ENCODE data around the gene MEIS2.

The MEIS2 gene

DNA sequence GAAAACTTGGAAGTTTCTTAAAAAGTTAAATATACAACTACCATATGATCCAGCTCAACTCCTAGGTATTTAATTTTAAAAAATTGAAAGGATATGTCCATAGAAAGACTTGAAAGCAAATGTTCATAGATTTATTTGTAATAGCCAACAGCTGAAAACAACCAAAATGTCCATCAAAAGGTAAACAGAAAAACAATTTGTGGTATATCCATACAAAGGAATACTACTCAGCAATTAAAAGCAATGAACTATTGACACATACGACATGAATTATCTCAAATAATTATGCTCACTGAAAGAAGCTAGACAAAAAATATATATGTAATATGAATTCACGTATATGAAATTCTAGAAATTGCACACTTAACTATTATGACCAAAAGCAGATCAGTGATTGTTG lies 249.5 kb downstream of the MEIS2 start:
- no peaks in the 10 kb centered on the region for H3K79me2 ChIP-seq (ENCODE audit: insufficient read depth, low read length)
- no peaks in the 10 kb centered on the region for H4K20me1 ChIP-seq (ENCODE audit: insufficient read depth, low read length)
- H3K4me1 ChIP-seq (ENCODE audit: insufficient read depth, low read length, severe bottlenecking): no peaks in the 10 kb centered on the region
- H3F3A ChIP-seq (ENCODE audit: insufficient read depth, low read length): no peaks in the 10 kb centered on the region
- H2AFZ ChIP-seq (ENCODE audit: low read length): no peak overlapping the region
- H3K36me3 ChIP-seq (ENCODE audit: insufficient read depth, low read length): no peaks in the 10 kb centered on the region
- H3K27ac ChIP-seq (ENCODE audit: low read depth, low read length, poor library complexity, severe bottlenecking): no peak overlapping the region
- H3K9me3 ChIP-seq (ENCODE audit: low read length): no peaks in the 10 kb centered on the region
- H3K9me2 ChIP-seq (ENCODE audit: low read depth, low read length): no peaks in the 10 kb centered on the region; the same call in 1 of the 2 replicates
- no peak overlapping the region for H3K9ac ChIP-seq (ENCODE audit: low read length)
- TF ChIP-seq EZH2 (IDR thresholded peaks at IDR 0.05; ENCODE audit: borderline replicate concordance, low read length): no peak
- TF ChIP-seq, protein P1, sequence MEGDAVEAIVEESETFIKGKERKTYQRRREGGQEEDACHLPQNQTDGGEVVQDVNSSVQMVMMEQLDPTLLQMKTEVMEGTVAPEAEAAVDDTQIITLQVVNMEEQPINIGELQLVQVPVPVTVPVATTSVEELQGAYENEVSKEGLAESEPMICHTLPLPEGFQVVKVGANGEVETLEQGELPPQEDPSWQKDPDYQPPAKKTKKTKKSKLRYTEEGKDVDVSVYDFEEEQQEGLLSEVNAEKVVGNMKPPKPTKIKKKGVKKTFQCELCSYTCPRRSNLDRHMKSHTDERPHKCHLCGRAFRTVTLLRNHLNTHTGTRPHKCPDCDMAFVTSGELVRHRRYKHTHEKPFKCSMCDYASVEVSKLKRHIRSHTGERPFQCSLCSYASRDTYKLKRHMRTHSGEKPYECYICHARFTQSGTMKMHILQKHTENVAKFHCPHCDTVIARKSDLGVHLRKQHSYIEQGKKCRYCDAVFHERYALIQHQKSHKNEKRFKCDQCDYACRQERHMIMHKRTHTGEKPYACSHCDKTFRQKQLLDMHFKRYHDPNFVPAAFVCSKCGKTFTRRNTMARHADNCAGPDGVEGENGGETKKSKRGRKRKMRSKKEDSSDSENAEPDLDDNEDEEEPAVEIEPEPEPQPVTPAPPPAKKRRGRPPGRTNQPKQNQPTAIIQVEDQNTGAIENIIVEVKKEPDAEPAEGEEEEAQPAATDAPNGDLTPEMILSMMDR (IDR thresholded peaks at IDR 0.05; ENCODE audit: low read length): no peak
- H3K27me3 ChIP-seq (ENCODE audit: insufficient read depth, low read length): no peaks in the 10 kb centered on the region
- H3K4me3 ChIP-seq (ENCODE audit: low read depth, low read length, poor library complexity, severe bottlenecking): no peak overlapping the region
- no peak overlapping the region for H3K4me2 ChIP-seq (ENCODE audit: low read length)

DNA sequence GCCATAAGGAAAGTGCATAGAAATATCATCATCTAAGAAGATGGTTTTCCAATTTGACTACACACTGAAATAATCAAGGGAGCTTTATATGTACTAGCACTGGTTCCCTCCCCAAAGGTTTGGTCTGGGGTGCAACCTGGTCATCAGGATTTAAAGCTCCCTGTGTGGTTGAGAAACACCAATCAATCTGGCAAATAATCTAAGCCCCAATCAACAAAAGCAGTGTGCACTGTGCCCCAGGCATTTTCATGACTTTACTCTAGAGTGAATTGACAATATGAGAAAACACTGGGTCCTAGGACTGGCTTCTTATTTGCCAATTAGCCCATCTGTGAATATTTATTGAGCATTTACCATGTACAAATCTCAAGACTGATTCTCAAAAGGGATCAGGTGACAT lies 255.1 kb downstream of the MEIS2 start:
- Histone ChIP-seq H3K27ac (ENCODE audit: low read depth, low read length, poor library complexity, severe bottlenecking) (no peak overlapping the region), H3K27me3 (ENCODE audit: insufficient read depth, low read length) (no peaks in the 10 kb centered on the region), H3K4me1 (ENCODE audit: insufficient read depth, low read length, severe bottlenecking) (no peaks in the 10 kb centered on the region), H3K9me3 (ENCODE audit: low read length) (no peaks in the 10 kb centered on the region), H3K79me2 (ENCODE audit: insufficient read depth, low read length) (no peaks in the 10 kb centered on the region), H3K4me2 (ENCODE audit: low read length) (no peak overlapping the region), H3K9ac (ENCODE audit: low read length) (no peak overlapping the region), H4K20me1 (ENCODE audit: insufficient read depth, low read length) (no peaks in the 10 kb centered on the region), H3K36me3 (ENCODE audit: insufficient read depth, low read length) (no peaks in the 10 kb centered on the region), H2AFZ (ENCODE audit: low read length) (no peak overlapping the region), H3F3A (ENCODE audit: insufficient read depth, low read length) (no peaks in the 10 kb centered on the region), H3K9me2 (ENCODE audit: low read depth, low read length) (no peaks in the 10 kb centered on the region), H3K4me3 (ENCODE audit: low read depth, low read length, poor library complexity, severe bottlenecking) (no peak overlapping the region)
- TF ChIP-seq, protein P1 (IDR thresholded peaks at IDR 0.05; ENCODE audit: low read length): no peak
- TF ChIP-seq EZH2 (IDR thresholded peaks at IDR 0.05; ENCODE audit: borderline replicate concordance, low read length): no peak

DNA sequence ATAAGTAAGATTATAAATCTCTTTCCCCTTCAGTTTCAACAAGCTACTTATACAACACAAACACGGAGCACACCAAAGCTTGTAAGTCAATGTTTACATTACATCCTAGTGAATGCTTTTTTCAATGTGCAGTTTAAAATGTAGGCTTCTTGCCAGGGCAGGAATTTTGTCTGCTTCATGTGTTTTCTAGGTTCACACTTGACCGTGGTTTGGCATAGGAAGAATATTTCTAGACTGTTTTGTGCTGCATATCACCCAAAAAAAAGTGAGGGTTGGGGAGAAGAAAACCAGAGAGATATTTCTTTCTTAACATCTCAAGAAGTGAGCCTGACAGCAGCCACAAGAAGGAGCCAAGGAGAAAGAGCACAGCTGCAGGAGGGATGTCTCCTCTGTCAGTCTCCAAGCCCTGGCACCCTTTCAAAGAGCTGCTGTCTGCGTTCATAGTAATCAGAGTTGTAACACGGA lies 255.8 kb downstream of the MEIS2 start:
- H3K4me2 ChIP-seq (ENCODE audit: low read length): no peak overlapping the region
- no peaks in the 10 kb centered on the region for H3K36me3 ChIP-seq (ENCODE audit: insufficient read depth, low read length)
- no peaks in the 10 kb centered on the region for H3K27me3 ChIP-seq (ENCODE audit: insufficient read depth, low read length)
- no peaks in the 10 kb centered on the region for H3K79me2 ChIP-seq (ENCODE audit: insufficient read depth, low read length)
- H2AFZ ChIP-seq (ENCODE audit: low read length): no peak overlapping the region
- no peak overlapping the region for H3K4me3 ChIP-seq (ENCODE audit: low read depth, low read length, poor library complexity, severe bottlenecking)
- H4K20me1 ChIP-seq (ENCODE audit: insufficient read depth, low read length): no peaks in the 10 kb centered on the region
- no peaks in the 10 kb centered on the region for H3K4me1 ChIP-seq (ENCODE audit: insufficient read depth, low read length, severe bottlenecking)
- H3F3A ChIP-seq (ENCODE audit: insufficient read depth, low read length): no peaks in the 10 kb centered on the region
- no peaks in the 10 kb centered on the region for H3K9me2 ChIP-seq (ENCODE audit: low read depth, low read length)
- no peaks in the 10 kb centered on the region for H3K9me3 ChIP-seq (ENCODE audit: low read length)
- H3K9ac ChIP-seq (ENCODE audit: low read length): no peak overlapping the region
- TF ChIP-seq, protein P1 (IDR thresholded peaks at IDR 0.05; ENCODE audit: low read length): no peak
- TF ChIP-seq EZH2 (IDR thresholded peaks at IDR 0.05; ENCODE audit: borderline replicate concordance, low read length): no peak
- H3K27ac ChIP-seq (ENCODE audit: low read depth, low read length, poor library complexity, severe bottlenecking): no peak overlapping the region

All from OCI-LY1 (cell line).